HepG2 (cell line): ENCODE data around the gene FUCA1. TPM values are rescaled to one million over a fixed set of nuclear protein-coding genes. Genes with fewer than 3 reads are reported as not detected.
A peak's percentile ranks its signal among the peaks of the same experiment; 100 is the strongest.

Experiments used
- ESRRA ChIP-seq: sonication (generic); formaldehyde crosslinking; IDR thresholded peaks from 2 replicates; pipeline ENCODE4 v1.5.1; 2020; ENCODE audit warnings: mild to moderate bottlenecking, low read depth, missing genetic modification reagents
- GFI1 ChIP-seq: sonication (generic); formaldehyde crosslinking; IDR thresholded peaks from 2 replicates; pipeline ENCODE4 v1.5.0; 2020; ENCODE audit warnings: missing genetic modification reagents, mild to moderate bottlenecking, borderline replicate concordance
- KDM2A ChIP-seq: sonication (generic); formaldehyde crosslinking; IDR thresholded peaks from 2 replicates; pipeline ENCODE4 v1.4.0; 2020; ENCODE audit warnings: low read depth, missing genetic modification reagents, borderline replicate concordance
- MEIS2 ChIP-seq: sonication (generic); formaldehyde crosslinking; IDR thresholded peaks from 2 replicates; pipeline ENCODE4 v1.9.0; 2021; ENCODE audit warnings: mild to moderate bottlenecking, missing genetic modification reagents
- MXI1 ChIP-seq: IDR thresholded peaks from 3 replicates; pipeline ENCODE4 v1.6.1; 2012; ENCODE audit warnings: low read depth, low read length, inconsistent platforms, borderline replicate concordance
- RELA ChIP-seq: sonication (generic); formaldehyde crosslinking; IDR thresholded peaks from 2 replicates; pipeline ENCODE4 v1.4.0; 2020; ENCODE audit warnings: missing genetic modification reagents
- SIN3A ChIP-seq: IDR thresholded peaks from 2 replicates; pipeline ENCODE4 v1.6.1; 2011; ENCODE audit warnings: low read depth, mild to moderate bottlenecking, control low read depth, low read length, borderline replicate concordance
- SMAD3 ChIP-seq: sonication (generic); formaldehyde crosslinking; IDR thresholded peaks from 2 replicates; pipeline ENCODE4 v1.4.0; 2020; ENCODE audit warnings: missing genetic modification reagents
- ZBTB21 ChIP-seq: sonication (generic); formaldehyde crosslinking; IDR thresholded peaks from 2 replicates; pipeline ENCODE4 v1.4.0; 2020; ENCODE audit warnings: missing genetic modification reagents
- ZBTB7B ChIP-seq: sonication (generic); formaldehyde crosslinking; IDR thresholded peaks from 2 replicates; pipeline ENCODE4 v1.4.0; 2020; ENCODE audit warnings: missing genetic modification reagents
- ZNF230 ChIP-seq: sonication (generic); formaldehyde crosslinking; IDR thresholded peaks from 2 replicates; pipeline ENCODE4 v1.4.0; 2020; ENCODE audit warnings: mild to moderate bottlenecking, missing genetic modification reagents
- ZNF337 ChIP-seq: sonication (generic); formaldehyde crosslinking; IDR thresholded peaks from 2 replicates; pipeline ENCODE4 v1.5.1; 2020; ENCODE audit warnings: missing genetic modification reagents, low read depth, mild to moderate bottlenecking, borderline replicate concordance
- ZNF547 ChIP-seq: sonication (generic); formaldehyde crosslinking; IDR thresholded peaks from 2 replicates; pipeline ENCODE4 v1.5.1; 2020; ENCODE audit warnings: mild to moderate bottlenecking, missing genetic modification reagents
- ZNF75D ChIP-seq: sonication (generic); formaldehyde crosslinking; IDR thresholded peaks from 2 replicates; pipeline ENCODE4 v1.8.1; 2023; ENCODE audit warnings: missing genetic modification reagents, mild to moderate bottlenecking, borderline replicate concordance
- polyA plus RNA-seq, 8 experiments: library from polyadenylated mRNA; depleted of rRNA in 3 of 8; stranded (reverse) in 7 of 8; unstranded in 1 of 8; fragments of >200 nt; fragmentation: Illumina TruSeq in 4 of 8; extraction: Trizol in 4 of 8; gene quantifications; 2 replicates each; pipeline versions ENCODE4 v1.2.1 to v1.2.3, GENCODE V29; 2011 to 2016; ENCODE audit warnings: low read depth in 4 of 8, missing spikeins in 1 of 8, mixed read lengths in 1 of 8; ENCODE audit not compliant: insufficient read depth in 1 of 8
- total RNA-seq, 5 experiments: library from RNA; depleted of rRNA; stranded (reverse); fragments of >200 nt; fragmentation: Illumina TruSeq; extraction: Trizol; gene quantifications; 2 replicates each; pipeline ENCODE4 v1.2.3, GENCODE V29; 2016; ENCODE audit warnings: low read depth in 1 of 5
- TF ChIP-seq, protein P1 (sequence below): IDR thresholded peaks from 2 replicates; pipeline ENCODE4 v1.6.1; 2016; ENCODE audit warnings: missing biosample characterization, missing genetic modification reagents, low read depth
- TF ChIP-seq, protein P2 (sequence below), 2 experiments: sonication (generic) in 1 of 2; formaldehyde crosslinking in 1 of 2; IDR thresholded peaks; 2 replicates each; pipeline versions ENCODE4 v1.6.1 to v1.9.0; 2014 to 2022; ENCODE audit warnings: antibody characterized with exemption in 1 of 2, borderline replicate concordance in 1 of 2, inconsistent platforms in 1 of 2, low read depth in 1 of 2, missing genetic modification reagents in 1 of 2
- TF ChIP-seq, protein P3 (sequence below): sonication (generic); IDR thresholded peaks from 2 replicates; pipeline ENCODE4 v1.6.1; 2016; ENCODE audit warnings: low read depth, borderline replicate concordance
- TF ChIP-seq, protein P4 (sequence below): sonication (generic); formaldehyde crosslinking; IDR thresholded peaks from 2 replicates; pipeline ENCODE4 v1.9.0; 2022; ENCODE audit warnings: missing genetic modification reagents, mild to moderate bottlenecking, borderline replicate concordance
- TF ChIP-seq, protein P5 (sequence below): sonication (generic); formaldehyde crosslinking; IDR thresholded peaks from 2 replicates; pipeline ENCODE4 v1.8.0; 2022; ENCODE audit warnings: missing genetic modification reagents, mild to moderate bottlenecking, borderline replicate concordance

Gene FUCA1
- total and polyA plus RNA-seq, 2 of the 13 experiments (the other 11 are each of a cell fraction or from before 2014, with no cell fraction given): 32.7 to 33.6 TPM

DNA sequence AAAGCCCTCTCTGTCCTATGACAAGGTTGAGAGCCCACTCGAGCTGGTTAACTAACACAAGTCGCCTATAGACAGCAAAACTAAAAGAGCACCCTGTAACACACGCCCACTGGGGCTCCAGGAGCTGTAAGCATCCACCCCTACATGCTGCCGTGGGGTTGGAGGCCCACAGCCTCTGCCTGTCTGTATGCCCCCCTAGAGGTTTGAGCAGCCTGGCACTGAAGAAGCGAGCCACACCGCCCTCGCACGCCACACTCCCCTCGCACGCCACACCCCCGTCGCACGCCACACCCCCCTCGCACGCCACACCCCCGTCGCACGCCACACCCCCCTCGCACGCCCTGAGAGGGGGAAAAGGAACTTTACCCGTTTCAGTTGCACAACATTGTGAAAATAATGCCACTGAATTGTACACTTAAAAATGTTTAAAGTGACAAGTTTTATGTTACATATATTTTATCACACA lies 29.7 kb downstream of the FUCA1 start (continued):
- peak; percentile 40; the same call in 1 of the 2 replicates for TF ChIP-seq SIN3A
- TF ChIP-seq ZNF75D (CRISPR knock-in tag): no peak
- no peak for TF ChIP-seq MEIS2 (CRISPR knock-in tag)
- TF ChIP-seq, protein P1, sequence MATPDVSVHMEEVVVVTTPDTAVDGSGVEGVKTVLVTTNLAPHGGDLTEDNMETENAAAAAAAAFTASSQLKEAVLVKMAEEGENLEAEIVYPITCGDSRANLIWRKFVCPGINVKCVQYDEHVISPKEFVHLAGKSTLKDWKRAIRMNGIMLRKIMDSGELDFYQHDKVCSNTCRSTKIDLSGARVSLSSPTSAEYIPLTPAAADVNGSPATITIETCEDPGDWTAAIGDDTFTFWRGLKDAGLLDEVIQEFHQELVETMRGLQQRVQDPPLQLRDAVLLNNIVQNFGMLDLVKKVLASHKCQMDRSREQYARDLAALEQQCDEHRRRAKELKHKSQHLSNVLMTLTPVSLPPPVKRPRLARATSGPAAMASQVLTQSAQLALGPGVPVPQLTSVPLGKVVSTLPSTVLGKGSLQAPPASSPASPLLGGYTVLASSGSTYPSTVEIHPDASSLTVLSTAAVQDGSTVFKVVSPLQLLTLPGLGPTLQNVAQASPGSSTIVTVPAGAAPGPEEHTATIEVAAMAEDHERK: no peak
- no peak for TF ChIP-seq SMAD3 (CRISPR knock-in tag)
- TF ChIP-seq KDM2A: no peak
- TF ChIP-seq, protein P2, sequence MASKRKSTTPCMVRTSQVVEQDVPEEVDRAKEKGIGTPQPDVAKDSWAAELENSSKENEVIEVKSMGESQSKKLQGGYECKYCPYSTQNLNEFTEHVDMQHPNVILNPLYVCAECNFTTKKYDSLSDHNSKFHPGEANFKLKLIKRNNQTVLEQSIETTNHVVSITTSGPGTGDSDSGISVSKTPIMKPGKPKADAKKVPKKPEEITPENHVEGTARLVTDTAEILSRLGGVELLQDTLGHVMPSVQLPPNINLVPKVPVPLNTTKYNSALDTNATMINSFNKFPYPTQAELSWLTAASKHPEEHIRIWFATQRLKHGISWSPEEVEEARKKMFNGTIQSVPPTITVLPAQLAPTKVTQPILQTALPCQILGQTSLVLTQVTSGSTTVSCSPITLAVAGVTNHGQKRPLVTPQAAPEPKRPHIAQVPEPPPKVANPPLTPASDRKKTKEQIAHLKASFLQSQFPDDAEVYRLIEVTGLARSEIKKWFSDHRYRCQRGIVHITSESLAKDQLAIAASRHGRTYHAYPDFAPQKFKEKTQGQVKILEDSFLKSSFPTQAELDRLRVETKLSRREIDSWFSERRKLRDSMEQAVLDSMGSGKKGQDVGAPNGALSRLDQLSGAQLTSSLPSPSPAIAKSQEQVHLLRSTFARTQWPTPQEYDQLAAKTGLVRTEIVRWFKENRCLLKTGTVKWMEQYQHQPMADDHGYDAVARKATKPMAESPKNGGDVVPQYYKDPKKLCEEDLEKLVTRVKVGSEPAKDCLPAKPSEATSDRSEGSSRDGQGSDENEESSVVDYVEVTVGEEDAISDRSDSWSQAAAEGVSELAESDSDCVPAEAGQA (IDR thresholded peaks at IDR 0.05; ENCODE audit: low read depth): no peak
- TF ChIP-seq, protein P2 (CRISPR knock-in tag; IDR thresholded peaks at IDR 0.05; ENCODE audit: borderline replicate concordance): no peak
- no peak for TF ChIP-seq ZNF337 (CRISPR knock-in tag)
- no peak for TF ChIP-seq ESRRA (CRISPR knock-in tag)
- TF ChIP-seq MXI1: peak; percentile 64; the same call in 1 of the 3 replicates
- TF ChIP-seq RELA: no peak
- TF ChIP-seq, protein P3, sequence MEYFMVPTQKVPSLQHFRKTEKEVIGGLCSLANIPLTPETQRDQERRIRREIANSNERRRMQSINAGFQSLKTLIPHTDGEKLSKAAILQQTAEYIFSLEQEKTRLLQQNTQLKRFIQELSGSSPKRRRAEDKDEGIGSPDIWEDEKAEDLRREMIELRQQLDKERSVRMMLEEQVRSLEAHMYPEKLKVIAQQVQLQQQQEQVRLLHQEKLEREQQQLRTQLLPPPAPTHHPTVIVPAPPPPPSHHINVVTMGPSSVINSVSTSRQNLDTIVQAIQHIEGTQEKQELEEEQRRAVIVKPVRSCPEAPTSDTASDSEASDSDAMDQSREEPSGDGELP: no peak
- no peak for TF ChIP-seq ZNF547 (CRISPR knock-in tag)
- 0 out of 2 replicates have a peak, but pooled peaks have one; percentile 39 for TF ChIP-seq ZNF230 (CRISPR knock-in tag)
- TF ChIP-seq GFI1 (CRISPR knock-in tag): no peak
- TF ChIP-seq, protein P4, sequence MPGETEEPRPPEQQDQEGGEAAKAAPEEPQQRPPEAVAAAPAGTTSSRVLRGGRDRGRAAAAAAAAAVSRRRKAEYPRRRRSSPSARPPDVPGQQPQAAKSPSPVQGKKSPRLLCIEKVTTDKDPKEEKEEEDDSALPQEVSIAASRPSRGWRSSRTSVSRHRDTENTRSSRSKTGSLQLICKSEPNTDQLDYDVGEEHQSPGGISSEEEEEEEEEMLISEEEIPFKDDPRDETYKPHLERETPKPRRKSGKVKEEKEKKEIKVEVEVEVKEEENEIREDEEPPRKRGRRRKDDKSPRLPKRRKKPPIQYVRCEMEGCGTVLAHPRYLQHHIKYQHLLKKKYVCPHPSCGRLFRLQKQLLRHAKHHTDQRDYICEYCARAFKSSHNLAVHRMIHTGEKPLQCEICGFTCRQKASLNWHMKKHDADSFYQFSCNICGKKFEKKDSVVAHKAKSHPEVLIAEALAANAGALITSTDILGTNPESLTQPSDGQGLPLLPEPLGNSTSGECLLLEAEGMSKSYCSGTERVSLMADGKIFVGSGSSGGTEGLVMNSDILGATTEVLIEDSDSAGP (CRISPR knock-in tag): peak; percentile 31; the same call in 1 of the 2 replicates
- TF ChIP-seq, protein P5, sequence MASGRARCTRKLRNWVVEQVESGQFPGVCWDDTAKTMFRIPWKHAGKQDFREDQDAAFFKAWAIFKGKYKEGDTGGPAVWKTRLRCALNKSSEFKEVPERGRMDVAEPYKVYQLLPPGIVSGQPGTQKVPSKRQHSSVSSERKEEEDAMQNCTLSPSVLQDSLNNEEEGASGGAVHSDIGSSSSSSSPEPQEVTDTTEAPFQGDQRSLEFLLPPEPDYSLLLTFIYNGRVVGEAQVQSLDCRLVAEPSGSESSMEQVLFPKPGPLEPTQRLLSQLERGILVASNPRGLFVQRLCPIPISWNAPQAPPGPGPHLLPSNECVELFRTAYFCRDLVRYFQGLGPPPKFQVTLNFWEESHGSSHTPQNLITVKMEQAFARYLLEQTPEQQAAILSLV: 0 out of 2 replicates have a peak, but pooled peaks have one; percentile 43
- no peak for TF ChIP-seq ZBTB21
- TF ChIP-seq ZBTB7B (CRISPR knock-in tag): no peak
